NB4 (cell line): ENCODE data around the gene IL1A.
A peak's percentile ranks its signal among the peaks of the same experiment; 100 is the strongest.

Experiments
- CTCF ChIP-seq: IDR thresholded peaks from one replicate; pipeline ENCODE4 v1.5.1; 2012; ENCODE audit warnings: low read depth, low read length
- MAX ChIP-seq: IDR thresholded peaks from 2 replicates; pipeline ENCODE4 v1.6.1; 2011; ENCODE audit warnings: low read depth, low read length

- TF ChIP-seq MAX (peak; percentile 64), CTCF (peak; percentile 98)
Observed at GRCh38 chr2:112726487-112727190, 57.7 kb downstream of the IL1A start.
